BLaER1 treated with 17β-estradiol and CSF1 and Interleukin-3, amounts not matched to agents 10 nM and 100 nM (cell line): Measurements from ENCODE around the gene PELI2.

Source experiments
- H3K27ac ChIP-seq, 11 experiments: shearing (Covaris generic); formaldehyde crosslinking; 2 replicates each; pipeline ENCODE4 v1.8.1; 2022
- H3K27me3 ChIP-seq, 11 experiments: shearing (Covaris generic); formaldehyde crosslinking; 2 replicates each; pipeline ENCODE4 v1.8.1; 2022
- H3K36me3 ChIP-seq, 11 experiments: shearing (Covaris generic); formaldehyde crosslinking; 2 replicates each; pipeline ENCODE4 v1.8.1; 2022
- H3K4me1 ChIP-seq, 10 experiments: shearing (Covaris generic); formaldehyde crosslinking; 2 replicates each; pipeline ENCODE4 v1.8.1; 2022
- H3K4me2 ChIP-seq, 11 experiments: shearing (Covaris generic); formaldehyde crosslinking; 2 replicates each; pipeline ENCODE4 v1.8.1; 2022
- H3K4me3 ChIP-seq, 10 experiments: shearing (Covaris generic); formaldehyde crosslinking; 2 replicates each; pipeline ENCODE4 v1.8.1; 2022
- H3K9ac ChIP-seq, 11 experiments: shearing (Covaris generic); formaldehyde crosslinking; 2 replicates each; pipeline ENCODE4 v1.8.1; 2022
- H3K9me3 ChIP-seq, 11 experiments: shearing (Covaris generic); formaldehyde crosslinking; replicated peaks in 1 of 11; 2 replicates each; pipeline ENCODE4 v1.8.1; 2022
- H4K20me1 ChIP-seq, 11 experiments: shearing (Covaris generic); formaldehyde crosslinking; 2 replicates each; pipeline ENCODE4 v1.8.1; 2022
- Cebpa-rat ChIP-seq, 11 experiments: shearing (Covaris generic); IDR thresholded peaks; 2 replicates each; pipeline ENCODE4 v1.8.1; 2022

PELI2 gene

GRCh38 chr14:56268673-56269072 lies 150.5 kb downstream of the PELI2 start:
- Histone ChIP-seq H3K4me2 (no peak overlapping the region), H3K27ac (no peak overlapping the region), H4K20me1 (peaks cover 0 to 50% (median under 1%) of the 10 kb centered on the region in 11 experiments; a peak in 7 of 22 replicates), H3K4me1 (no peaks in the 10 kb centered on the region), H3K9me3 (peaks cover 0 to 5% (median 0%) of the 10 kb centered on the region in 11 experiments; a peak in 1 of 22 replicates), H3K9ac (no peak overlapping the region), H3K36me3 (peaks cover 0 to 45% (median 25%) of the 10 kb centered on the region in 11 experiments; a peak in 17 of 22 replicates), H3K27me3 (no peaks in the 10 kb centered on the region), H3K4me3 (no peak overlapping the region)
- TF ChIP-seq Cebpa-rat (IDR thresholded peaks at IDR 0.05): no peak

- no peaks in the 10 kb centered on the region for H3K27me3 ChIP-seq
- H3K4me2 ChIP-seq: no peak overlapping the region
- no peak for TF ChIP-seq Cebpa-rat (IDR thresholded peaks at IDR 0.05)
- peaks cover 0 to 64% (median 32%) of the 10 kb centered on the region in 11 experiments; a peak in 17 of 22 replicates for H3K36me3 ChIP-seq
- H3K9me3 ChIP-seq: peaks cover 0 to 4% (median 0%) of the 10 kb centered on the region in 11 experiments; a peak in 1 of 22 replicates
- peaks cover 0 to 4% (median 0%) of the 10 kb centered on the region in 10 experiments; a peak in 4 of 20 replicates for H3K4me1 ChIP-seq
- no peak overlapping the region for H3K9ac ChIP-seq
- no peak overlapping the region for H3K27ac ChIP-seq
- peaks cover 0 to 67% (median 5%) of the 10 kb centered on the region in 11 experiments; a peak in 7 of 22 replicates for H4K20me1 ChIP-seq
- H3K4me3 ChIP-seq: no peak overlapping the region
Measured at GRCh38 chr14:56270921-56271320, 152.7 kb downstream of the PELI2 start.

- TF ChIP-seq Cebpa-rat (IDR thresholded peaks at IDR 0.05): no peak
- Histone ChIP-seq H3K27ac (no peak overlapping the region), H4K20me1 (peaks cover 0 to 74% (median 5%) of the 10 kb centered on the region in 11 experiments; a peak in 7 of 22 replicates), H3K36me3 (peaks cover 0 to 73% (median 40%) of the 10 kb centered on the region in 11 experiments; a peak in 19 of 22 replicates), H3K27me3 (no peaks in the 10 kb centered on the region), H3K4me3 (no peak overlapping the region), H3K9ac (no peak overlapping the region), H3K4me2 (no peak overlapping the region), H3K4me1 (peaks cover 0 to 12% (median 0%) of the 10 kb centered on the region in 10 experiments; a peak in 5 of 20 replicates), H3K9me3 (peaks cover 0 to 10% (median 0%) of the 10 kb centered on the region in 11 experiments; a peak in 1 of 22 replicates)
Measured at GRCh38 chr14:56271970-56272369, 153.8 kb downstream of the PELI2 start.

- Histone ChIP-seq H3K9ac (no peak overlapping the region), H3K4me1 (peaks cover 0 to 12% (median 0%) of the 10 kb centered on the region in 10 experiments; a peak in 5 of 20 replicates), H3K27ac (no peak overlapping the region), H3K4me3 (no peak overlapping the region), H3K4me2 (no peak overlapping the region), H4K20me1 (peaks cover 0 to 74% (median 5%) of the 10 kb centered on the region in 11 experiments; a peak in 7 of 22 replicates), H3K9me3 (peaks cover 0 to 10% (median 0%) of the 10 kb centered on the region in 11 experiments; a peak in 1 of 22 replicates), H3K36me3 (peaks cover 0 to 77% (median 45%) of the 10 kb centered on the region in 11 experiments; a peak in 18 of 22 replicates), H3K27me3 (no peaks in the 10 kb centered on the region)
- TF ChIP-seq Cebpa-rat (IDR thresholded peaks at IDR 0.05): no peak
Measured at GRCh38 chr14:56273155-56273554, 154.9 kb downstream of the PELI2 start.

GRCh38 chr14:56273951-56274350 lies 155.7 kb downstream of the PELI2 start:
- Histone ChIP-seq H3K4me2 (no peak overlapping the region), H3K4me1 (peaks cover 0 to 12% (median 0%) of the 10 kb centered on the region in 10 experiments; a peak in 5 of 20 replicates), H3K27ac (no peak overlapping the region), H3K27me3 (no peaks in the 10 kb centered on the region), H3K4me3 (no peak overlapping the region), H3K9ac (no peak overlapping the region), H4K20me1 (peaks cover 0 to 68% (median 4%) of the 10 kb centered on the region in 11 experiments; a peak in 7 of 22 replicates), H3K36me3 (peaks cover 0 to 69% (median 38%) of the 10 kb centered on the region in 11 experiments; a peak in 18 of 22 replicates), H3K9me3 (peaks cover 0 to 10% (median 0%) of the 10 kb centered on the region in 11 experiments; a peak in 1 of 22 replicates)
- TF ChIP-seq Cebpa-rat (IDR thresholded peaks at IDR 0.05): no peak

- H3K27ac ChIP-seq: no peak overlapping the region
- peaks cover 0 to 66% (median 35%) of the 10 kb centered on the region in 11 experiments; a peak in 16 of 22 replicates for H3K36me3 ChIP-seq
- peaks cover 0 to 62% (median 4%) of the 10 kb centered on the region in 11 experiments; a peak in 7 of 22 replicates for H4K20me1 ChIP-seq
- H3K9ac ChIP-seq: no peak overlapping the region
- TF ChIP-seq Cebpa-rat (IDR thresholded peaks at IDR 0.05): no peak
- no peak overlapping the region for H3K4me3 ChIP-seq
- peaks cover 0 to 12% (median 0%) of the 10 kb centered on the region in 10 experiments; a peak in 5 of 20 replicates for H3K4me1 ChIP-seq
- no peak overlapping the region for H3K4me2 ChIP-seq
- H3K27me3 ChIP-seq: no peaks in the 10 kb centered on the region
- H3K9me3 ChIP-seq: peaks cover 0 to 10% (median 0%) of the 10 kb centered on the region in 11 experiments; a peak in 1 of 22 replicates
Measured at GRCh38 chr14:56274556-56274955, 156.3 kb downstream of the PELI2 start.

GRCh38 chr14:56276108-56276507 lies 157.9 kb downstream of the PELI2 start:
- peak overlapping the region in 2 of 11 experiments; percentile 66 to 68; a peak in 4 of 22 replicates for H3K4me2 ChIP-seq

GRCh38 chr14:56278383-56278782 lies 160.2 kb downstream of the PELI2 start:
- H3K4me1 ChIP-seq: peaks cover 0 to 12% (median 0%) of the 10 kb centered on the region in 10 experiments; a peak in 5 of 20 replicates
- no peak overlapping the region for H3K4me3 ChIP-seq
- no peak overlapping the region for H3K9ac ChIP-seq
- H3K27me3 ChIP-seq: no peaks in the 10 kb centered on the region
- H3K4me2 ChIP-seq: no peak overlapping the region
- H3K36me3 ChIP-seq: peaks cover 0 to 77% (median 38%) of the 10 kb centered on the region in 11 experiments; a peak in 18 of 22 replicates
- H4K20me1 ChIP-seq: peaks cover 0 to 27% (median 0%) of the 10 kb centered on the region in 11 experiments; a peak in 7 of 22 replicates
- no peak for TF ChIP-seq Cebpa-rat (IDR thresholded peaks at IDR 0.05)
- peaks cover 0 to 10% (median 0%) of the 10 kb centered on the region in 11 experiments; a peak in 1 of 22 replicates for H3K9me3 ChIP-seq
- no peak overlapping the region for H3K27ac ChIP-seq

More at GRCh38 chr14:56276108-56276507, 157.9 kb downstream of the PELI2 start:
- Histone ChIP-seq H3K27me3 (no peaks in the 10 kb centered on the region), H3K27ac (no peak overlapping the region), H3K4me3 (no peak overlapping the region), H3K4me1 (peaks cover 0 to 12% (median 0%) of the 10 kb centered on the region in 10 experiments; a peak in 5 of 20 replicates), H3K9me3 (peaks cover 0 to 10% (median 0%) of the 10 kb centered on the region in 11 experiments; a peak in 1 of 22 replicates), H3K36me3 (peaks cover 0 to 70% (median 38%) of the 10 kb centered on the region in 11 experiments; a peak in 15 of 22 replicates), H3K9ac (no peak overlapping the region), H4K20me1 (peaks cover 0 to 49% (median 4%) of the 10 kb centered on the region in 11 experiments; a peak in 7 of 22 replicates)
- TF ChIP-seq Cebpa-rat (IDR thresholded peaks at IDR 0.05): no peak

- Histone ChIP-seq H3K36me3 (peaks cover 0 to 80% (median 43%) of the 10 kb centered on the region in 11 experiments; a peak in 18 of 22 replicates), H3K9me3 (0 out of 22 replicates have a peak, but pooled peaks cover 0 to 5% (median 0%) of the 10 kb centered on the region in 11 experiments), H3K4me3 (no peak overlapping the region), H3K4me2 (no peak overlapping the region), H4K20me1 (peaks cover 0 to 15% (median 0%) of the 10 kb centered on the region in 11 experiments; a peak in 4 of 22 replicates), H3K9ac (no peak overlapping the region), H3K27me3 (no peaks in the 10 kb centered on the region), H3K4me1 (peaks cover 0 to 16% (median 0%) of the 10 kb centered on the region in 10 experiments; a peak in 6 of 20 replicates), H3K27ac (no peak overlapping the region)
- TF ChIP-seq Cebpa-rat (IDR thresholded peaks at IDR 0.05): no peak
Measured at GRCh38 chr14:56280843-56281242, 162.6 kb downstream of the PELI2 start.
